Measurements from ENCODE around the gene SRSF2.
"Not testable (repeated sequence)": the region's sequence is repeated elsewhere in the genome, so short reads cannot be mapped to it uniquely, and the experiment has no call there.

Gene SRSF2

DNA sequence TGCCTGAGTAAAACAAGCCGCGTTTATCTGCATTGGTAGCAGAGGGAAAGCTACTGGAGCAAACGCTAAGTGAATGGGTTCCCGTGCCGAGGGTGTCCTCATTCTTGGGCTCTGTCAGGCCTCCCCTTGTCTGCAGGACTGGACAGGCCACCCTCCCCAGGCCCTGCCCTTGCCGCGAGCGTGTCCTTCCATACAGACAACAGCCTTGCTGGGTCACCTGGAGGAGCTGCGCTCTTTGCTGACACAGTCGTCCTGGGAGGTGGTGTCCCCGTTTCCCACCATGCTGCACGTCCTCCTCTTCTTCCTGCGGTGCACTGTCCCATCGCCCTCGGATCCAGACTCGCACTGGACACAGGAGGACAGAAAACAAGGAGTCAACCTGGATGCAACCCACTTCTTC, 18.6 kb downstream of the SRSF2 start:
- Histone ChIP-seq H3K27me3 (ENCODE audit: insufficient read depth, insufficient read length) (no peaks in the 10 kb centered on the region), H3K4me1 (ENCODE audit: insufficient read depth, insufficient read length) (no peaks in the 10 kb centered on the region), H3K9ac (ENCODE audit: insufficient read length, low read depth) (no peak overlapping the region), H3K4me3 (ENCODE audit: insufficient read length, low read depth) (no peak overlapping the region), H3K9me3 (ENCODE audit: insufficient read depth, low read length) (no peaks in the 10 kb centered on the region), H3K36me3 (ENCODE audit: insufficient read depth, insufficient read length, low read length) (peaks cover 92% of the 10 kb centered on the region)
- no peak for DNase-seq (ENCODE audit: low read depth, low spot score)
- TF ChIP-seq ZNF274 (IDR thresholded peaks at IDR 0.05; ENCODE audit: low read depth, low read length) (no peak), YY1 (IDR thresholded peaks at IDR 0.05; ENCODE audit: insufficient read depth, insufficient read length) (no peak), SUZ12 (IDR thresholded peaks at IDR 0.05; ENCODE audit: extremely low read depth, insufficient read depth, insufficient read length) (no peak)

DNA sequence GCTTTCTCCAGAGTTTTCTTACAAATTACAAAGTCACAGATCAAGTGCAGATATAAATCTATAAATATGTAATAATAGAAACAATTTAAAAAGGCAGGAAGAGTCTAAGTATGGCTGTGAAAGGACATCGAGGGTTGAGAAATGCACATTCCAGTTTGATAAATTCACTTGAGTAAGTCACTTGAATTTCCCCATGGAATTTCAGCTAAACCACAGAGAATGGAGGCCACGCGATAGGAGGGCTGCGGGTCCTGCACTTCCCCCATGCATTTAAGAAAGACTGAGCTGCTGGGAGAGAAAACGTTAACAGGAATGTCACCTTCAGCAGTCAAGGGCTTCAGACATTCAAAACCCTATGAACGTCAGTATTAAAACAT, 20.3 kb downstream of the SRSF2 start:
- no peak overlapping the region for H3K9ac ChIP-seq (ENCODE audit: insufficient read length, low read depth)
- no peak for DNase-seq (ENCODE audit: low read depth, low spot score)
- no peaks in the 10 kb centered on the region for H3K4me1 ChIP-seq (ENCODE audit: insufficient read depth, insufficient read length)
- no peaks in the 10 kb centered on the region for H3K9me3 ChIP-seq (ENCODE audit: insufficient read depth, low read length)
- TF ChIP-seq YY1 (IDR thresholded peaks at IDR 0.05; ENCODE audit: insufficient read depth, insufficient read length): no peak
- no peaks in the 10 kb centered on the region for H3K27me3 ChIP-seq (ENCODE audit: insufficient read depth, insufficient read length)
- H3K4me3 ChIP-seq (ENCODE audit: insufficient read length, low read depth): no peak overlapping the region
- H3K36me3 ChIP-seq (ENCODE audit: insufficient read depth, insufficient read length, low read length): peaks cover 80% of the 10 kb centered on the region

GRCh38 chr17:76716146-76716838, 20.8 kb downstream of the SRSF2 start:
- H3K9me3 ChIP-seq (ENCODE audit: insufficient read depth, low read length): no peaks in the 10 kb centered on the region
- peaks cover 74% of the 10 kb centered on the region for H3K36me3 ChIP-seq (ENCODE audit: insufficient read depth, insufficient read length, low read length)
- H3K4me3 ChIP-seq (ENCODE audit: insufficient read length, low read depth): no peak overlapping the region
- peaks cover 2% of the 10 kb centered on the region for H3K4me1 ChIP-seq (ENCODE audit: insufficient read depth, insufficient read length)
- no peaks in the 10 kb centered on the region for H3K27me3 ChIP-seq (ENCODE audit: insufficient read depth, insufficient read length)
- DNase-seq (ENCODE audit: low read depth, low spot score): no peak
- H3K9ac ChIP-seq (ENCODE audit: insufficient read length, low read depth): no peak overlapping the region
- TF ChIP-seq ZNF274 (IDR thresholded peaks at IDR 0.05; ENCODE audit: low read depth, low read length) (no peak), YY1 (IDR thresholded peaks at IDR 0.05; ENCODE audit: insufficient read depth, insufficient read length) (no peak), SUZ12 (IDR thresholded peaks at IDR 0.05; ENCODE audit: extremely low read depth, insufficient read depth, insufficient read length) (no peak)

DNA sequence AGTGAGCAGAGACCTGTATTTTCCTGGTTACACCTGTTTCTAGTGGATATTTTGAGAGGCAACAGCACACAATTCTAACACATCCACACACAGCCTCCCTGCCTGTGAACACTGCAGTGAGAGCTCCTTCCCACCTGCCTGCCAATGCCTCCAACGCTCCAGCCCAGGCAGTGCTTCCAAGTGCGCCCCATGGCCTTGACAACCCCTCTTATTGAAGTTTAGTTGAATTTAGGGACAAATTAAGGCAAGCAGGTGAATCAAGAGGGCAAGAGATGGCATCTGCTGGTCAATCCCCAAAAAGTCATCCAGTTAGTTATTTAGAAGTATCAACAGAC, 21.7 kb downstream of the SRSF2 start:
- TF ChIP-seq YY1 (IDR thresholded peaks at IDR 0.05; ENCODE audit: insufficient read depth, insufficient read length): no peak
- no peak for TF ChIP-seq ZNF274 (IDR thresholded peaks at IDR 0.05; ENCODE audit: low read depth, low read length)
- no peak for TF ChIP-seq SUZ12 (IDR thresholded peaks at IDR 0.05; ENCODE audit: extremely low read depth, insufficient read depth, insufficient read length)
- H3K27me3 ChIP-seq (ENCODE audit: insufficient read depth, insufficient read length): no peaks in the 10 kb centered on the region
- no peak overlapping the region for H3K4me3 ChIP-seq (ENCODE audit: insufficient read length, low read depth)
- peaks cover 66% of the 10 kb centered on the region for H3K36me3 ChIP-seq (ENCODE audit: insufficient read depth, insufficient read length, low read length)
- DNase-seq (ENCODE audit: low read depth, low spot score): no peak
- H3K9ac ChIP-seq (ENCODE audit: insufficient read length, low read depth): no peak overlapping the region
- H3K9me3 ChIP-seq (ENCODE audit: insufficient read depth, low read length): no peaks in the 10 kb centered on the region
- peaks cover 4% of the 10 kb centered on the region for H3K4me1 ChIP-seq (ENCODE audit: insufficient read depth, insufficient read length)

DNA sequence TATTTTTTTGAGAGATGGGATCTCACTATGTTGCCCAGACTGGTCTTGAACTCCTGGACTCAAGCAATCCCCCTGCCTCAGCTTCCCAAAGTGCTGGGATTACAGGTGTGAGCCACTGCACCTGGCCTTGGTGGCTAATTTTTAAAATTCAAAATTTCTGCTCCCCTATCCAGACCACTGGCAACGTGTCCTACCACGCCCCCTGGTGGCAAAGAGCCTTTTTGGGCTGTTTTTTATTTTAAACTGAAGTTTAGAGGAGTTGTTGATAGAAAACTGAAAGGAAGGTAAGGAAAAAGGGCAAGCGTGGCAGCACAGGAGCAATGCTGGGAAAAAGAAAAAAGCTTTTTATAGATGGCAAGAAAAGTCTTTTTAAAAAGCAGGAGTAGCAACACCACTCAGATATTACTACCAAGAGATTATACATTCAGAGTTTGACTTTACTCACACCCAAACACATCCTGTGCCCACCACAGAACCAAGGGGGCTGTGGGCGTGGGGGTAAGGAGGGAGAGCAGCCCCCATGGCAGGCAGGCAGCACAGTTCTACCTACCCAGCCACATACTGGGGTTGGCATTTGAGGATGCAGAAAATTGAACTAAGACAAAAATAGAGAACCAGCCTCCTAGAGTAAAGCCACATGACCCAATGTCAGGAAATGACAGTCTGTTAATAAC, 22.2 kb downstream of the SRSF2 start:
- DNase-seq (ENCODE audit: low read depth, low spot score): no peak
- H3K9me3 ChIP-seq (ENCODE audit: insufficient read depth, low read length): no peaks in the 10 kb centered on the region
- no peak overlapping the region for H3K4me3 ChIP-seq (ENCODE audit: insufficient read length, low read depth)
- peaks cover 4% of the 10 kb centered on the region for H3K4me1 ChIP-seq (ENCODE audit: insufficient read depth, insufficient read length)
- TF ChIP-seq SUZ12 (IDR thresholded peaks at IDR 0.05; ENCODE audit: extremely low read depth, insufficient read depth, insufficient read length): no peak
- TF ChIP-seq YY1 (IDR thresholded peaks at IDR 0.05; ENCODE audit: insufficient read depth, insufficient read length): no peak
- TF ChIP-seq ZNF274 (IDR thresholded peaks at IDR 0.05; ENCODE audit: low read depth, low read length): no peak
- peaks cover 61% of the 10 kb centered on the region for H3K36me3 ChIP-seq (ENCODE audit: insufficient read depth, insufficient read length, low read length)
- H3K27me3 ChIP-seq (ENCODE audit: insufficient read depth, insufficient read length): peaks cover 4% of the 10 kb centered on the region
- no peak overlapping the region for H3K9ac ChIP-seq (ENCODE audit: insufficient read length, low read depth)

- DNase-seq (ENCODE audit: low read depth, low spot score): no peak
- no peak overlapping the region for H3K4me3 ChIP-seq (ENCODE audit: insufficient read length, low read depth)
- no peak overlapping the region for H3K9ac ChIP-seq (ENCODE audit: insufficient read length, low read depth)
- peaks cover 10% of the 10 kb centered on the region for H3K27me3 ChIP-seq (ENCODE audit: insufficient read depth, insufficient read length)
- H3K4me1 ChIP-seq (ENCODE audit: insufficient read depth, insufficient read length): peaks cover 6% of the 10 kb centered on the region
- H3K9me3 ChIP-seq (ENCODE audit: insufficient read depth, low read length): no peaks in the 10 kb centered on the region
- H3K36me3 ChIP-seq (ENCODE audit: insufficient read depth, insufficient read length, low read length): peaks cover 56% of the 10 kb centered on the region
- TF ChIP-seq SUZ12 (IDR thresholded peaks at IDR 0.05; ENCODE audit: extremely low read depth, insufficient read depth, insufficient read length): no peak
- TF ChIP-seq ZNF274 (IDR thresholded peaks at IDR 0.05; ENCODE audit: low read depth, low read length): no peak
- no peak for TF ChIP-seq YY1 (IDR thresholded peaks at IDR 0.05; ENCODE audit: insufficient read depth, insufficient read length)
These were observed 22.8 kb downstream of the SRSF2 start for GRCh38 chr17:76714336-76714735.

- no peak overlapping the region for H3K9ac ChIP-seq (ENCODE audit: insufficient read length, low read depth)
- H3K4me1 ChIP-seq (ENCODE audit: insufficient read depth, insufficient read length): peaks cover 9% of the 10 kb centered on the region
- no peaks in the 10 kb centered on the region for H3K9me3 ChIP-seq (ENCODE audit: insufficient read depth, low read length)
- H3K27me3 ChIP-seq (ENCODE audit: insufficient read depth, insufficient read length): peaks cover 15% of the 10 kb centered on the region
- H3K36me3 ChIP-seq (ENCODE audit: insufficient read depth, insufficient read length, low read length): peaks cover 50% of the 10 kb centered on the region
- no peak for TF ChIP-seq ZNF274 (IDR thresholded peaks at IDR 0.05; ENCODE audit: low read depth, low read length)
- TF ChIP-seq YY1 (IDR thresholded peaks at IDR 0.05; ENCODE audit: insufficient read depth, insufficient read length): no peak
- no peak for TF ChIP-seq SUZ12 (IDR thresholded peaks at IDR 0.05; ENCODE audit: extremely low read depth, insufficient read depth, insufficient read length)
- no peak overlapping the region for H3K4me3 ChIP-seq (ENCODE audit: insufficient read length, low read depth)
- DNase-seq (ENCODE audit: low read depth, low spot score): no peak
These were observed 23.4 kb downstream of the SRSF2 start for GRCh38 chr17:76713765-76714164.

DNA sequence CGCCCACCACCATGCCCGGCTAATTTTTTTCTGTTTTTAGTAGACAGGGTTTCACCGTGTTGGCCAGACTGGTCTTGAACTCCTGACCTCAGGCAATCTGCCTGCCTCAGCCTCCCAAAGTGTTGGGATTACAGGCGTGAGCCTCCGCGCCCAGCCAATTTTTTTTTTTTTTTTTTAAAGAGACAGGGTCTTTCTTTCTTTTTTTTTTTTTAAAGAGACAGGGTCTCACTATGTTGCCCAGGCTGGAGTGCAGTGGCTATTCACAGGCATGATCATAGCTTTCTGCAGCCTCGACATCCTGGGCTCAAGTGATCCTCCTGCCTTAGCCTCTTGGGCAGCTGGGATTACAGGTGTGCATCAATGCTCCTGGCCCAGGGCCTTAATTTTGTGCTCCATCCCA, 24.8 kb downstream of the SRSF2 start:
- not testable (repeated sequence) for H3K4me3 ChIP-seq (ENCODE audit: insufficient read length, low read depth); H3K9ac ChIP-seq (ENCODE audit: insufficient read length, low read depth); H3K9me3 ChIP-seq (ENCODE audit: insufficient read depth, low read length); DNase-seq (ENCODE audit: low read depth, low spot score)
- peaks cover 38% of the 10 kb centered on the region for H3K36me3 ChIP-seq (ENCODE audit: insufficient read depth, insufficient read length, low read length)
- peaks cover 15% of the 10 kb centered on the region for H3K4me1 ChIP-seq (ENCODE audit: insufficient read depth, insufficient read length)
- peaks cover 19% of the 10 kb centered on the region for H3K27me3 ChIP-seq (ENCODE audit: insufficient read depth, insufficient read length)
